ENCODE results near the gene ACTL10. TPM values are rescaled to one million over a fixed set of nuclear protein-coding genes. Genes with fewer than 3 reads are reported as not detected.

ACTL10 gene
- total and polyA plus RNA-seq, 2 donors from 2014 or later = 1.7 to 3.0 TPM

DNA sequence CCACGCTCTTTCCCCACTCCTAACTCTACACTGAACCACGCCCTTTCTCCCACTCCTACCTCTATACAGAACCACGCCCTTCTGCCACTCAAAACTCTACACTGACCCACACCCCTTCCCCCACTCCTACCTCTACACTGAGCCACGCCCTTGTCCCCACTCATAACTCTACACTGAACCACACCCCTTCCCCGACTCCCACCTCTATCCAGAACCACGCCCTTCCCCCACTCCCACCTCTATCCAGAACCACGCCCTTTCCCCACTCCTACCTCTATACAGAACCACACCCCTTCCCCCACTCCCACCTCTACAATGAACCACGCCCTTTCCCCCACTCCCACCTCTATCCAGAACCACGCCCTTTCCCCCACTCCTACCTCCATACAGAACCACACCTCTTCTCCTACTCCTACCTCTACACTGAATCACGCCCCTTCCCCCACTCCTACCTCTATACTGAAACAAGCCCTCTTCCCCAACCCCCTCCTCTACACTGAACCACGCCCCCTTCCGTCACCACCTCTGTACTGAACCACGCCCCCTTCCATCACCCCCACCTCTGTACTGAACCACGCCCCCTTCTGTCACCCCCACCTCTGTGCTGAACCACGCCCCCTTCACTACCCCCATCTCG, 43.3 kb downstream of the ACTL10 start:
- TF ChIP-seq, protein P1, sequence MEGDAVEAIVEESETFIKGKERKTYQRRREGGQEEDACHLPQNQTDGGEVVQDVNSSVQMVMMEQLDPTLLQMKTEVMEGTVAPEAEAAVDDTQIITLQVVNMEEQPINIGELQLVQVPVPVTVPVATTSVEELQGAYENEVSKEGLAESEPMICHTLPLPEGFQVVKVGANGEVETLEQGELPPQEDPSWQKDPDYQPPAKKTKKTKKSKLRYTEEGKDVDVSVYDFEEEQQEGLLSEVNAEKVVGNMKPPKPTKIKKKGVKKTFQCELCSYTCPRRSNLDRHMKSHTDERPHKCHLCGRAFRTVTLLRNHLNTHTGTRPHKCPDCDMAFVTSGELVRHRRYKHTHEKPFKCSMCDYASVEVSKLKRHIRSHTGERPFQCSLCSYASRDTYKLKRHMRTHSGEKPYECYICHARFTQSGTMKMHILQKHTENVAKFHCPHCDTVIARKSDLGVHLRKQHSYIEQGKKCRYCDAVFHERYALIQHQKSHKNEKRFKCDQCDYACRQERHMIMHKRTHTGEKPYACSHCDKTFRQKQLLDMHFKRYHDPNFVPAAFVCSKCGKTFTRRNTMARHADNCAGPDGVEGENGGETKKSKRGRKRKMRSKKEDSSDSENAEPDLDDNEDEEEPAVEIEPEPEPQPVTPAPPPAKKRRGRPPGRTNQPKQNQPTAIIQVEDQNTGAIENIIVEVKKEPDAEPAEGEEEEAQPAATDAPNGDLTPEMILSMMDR (IDR thresholded peaks at IDR 0.05; ENCODE audit: borderline replicate concordance, extremely low read depth, insufficient read depth) = no peak
- no peaks in the 10 kb centered on the region for H3K4me1 ChIP-seq (ENCODE audit: control insufficient read depth in 2 of 3, insufficient read depth in 2 of 3, low read depth in 1 of 3, low read length in 3 of 3)
- no peak for FAIRE-seq
- H3K9me3 ChIP-seq (ENCODE audit: control insufficient read depth in 2 of 3, insufficient read depth in 1 of 3, low read length in 3 of 3) = no peaks in the 10 kb centered on the region
- no peaks in the 10 kb centered on the region for H3K27me3 ChIP-seq (ENCODE audit: control insufficient read depth, insufficient read depth, low read length)
- intact Hi-C loops (cut with DNase I) = no loop called here
- no peak overlapping the region for H3K27ac ChIP-seq (ENCODE audit: low read depth in 2 of 2, low read length in 2 of 2)
- no peak for DNase-seq
- no peak overlapping the region for H3K4me3 ChIP-seq (ENCODE audit: low read length in 3 of 3)
- H3K9ac ChIP-seq (ENCODE audit: low read length in 3 of 3) = no peak overlapping the region
- H3K36me3 ChIP-seq (ENCODE audit: control insufficient read depth in 2 of 3, insufficient read depth in 3 of 3, low read length in 3 of 3) = peaks cover 0 to 22% (median 15%) of the 10 kb centered on the region in 3 donors

DNA sequence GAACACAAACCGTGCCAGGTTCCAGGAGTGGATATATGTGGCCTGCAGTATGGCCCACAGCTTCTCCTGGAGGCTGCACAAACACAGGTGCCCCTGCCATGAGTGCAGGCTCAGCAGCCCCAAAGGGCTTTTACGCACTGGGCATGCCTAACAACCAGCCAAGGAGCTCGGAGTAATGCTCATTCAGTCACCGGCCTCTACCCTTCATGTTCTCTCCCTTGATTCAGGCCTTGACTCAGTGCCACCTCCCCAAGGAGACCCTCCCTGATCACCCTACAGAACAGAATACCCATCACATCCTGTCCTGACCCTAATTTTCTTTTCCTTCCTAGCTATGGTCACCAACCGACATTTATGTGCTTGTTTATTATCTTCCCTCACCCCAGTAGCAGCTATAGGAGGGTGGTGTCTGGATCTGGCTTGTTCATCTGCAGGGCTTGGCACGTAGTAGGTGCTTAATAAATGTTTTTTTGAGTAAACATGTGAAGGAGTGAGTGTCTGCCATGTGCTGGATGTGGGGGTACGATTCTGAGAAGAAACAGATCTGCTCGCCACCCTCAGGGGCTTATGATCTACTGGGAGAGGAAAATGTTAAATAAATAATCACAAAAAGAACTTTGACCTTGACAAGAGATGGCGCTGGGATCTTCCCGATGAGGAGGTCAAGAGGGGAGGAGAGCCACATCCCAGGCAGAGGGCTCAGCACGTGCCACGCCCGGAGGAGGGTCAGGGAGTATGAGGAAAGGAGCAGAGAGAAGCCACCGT, 44.1 kb downstream of the ACTL10 start:
- H3K36me3 ChIP-seq (ENCODE audit: control insufficient read depth in 2 of 3, insufficient read depth in 3 of 3, low read length in 3 of 3) = peaks cover 0 to 22% (median 15%) of the 10 kb centered on the region in 3 donors
- FAIRE-seq (no peak), DNase-seq (no peak)
- no peaks in the 10 kb centered on the region for H3K4me1 ChIP-seq (ENCODE audit: control insufficient read depth in 2 of 3, insufficient read depth in 2 of 3, low read depth in 1 of 3, low read length in 3 of 3)
- H3K27me3 ChIP-seq (ENCODE audit: control insufficient read depth, insufficient read depth, low read length) = no peaks in the 10 kb centered on the region
- no peak overlapping the region for H3K9ac ChIP-seq (ENCODE audit: low read length in 3 of 3)
- intact Hi-C loops (cut with DNase I) = no loop called here
- no peaks in the 10 kb centered on the region for H3K9me3 ChIP-seq (ENCODE audit: control insufficient read depth in 2 of 3, insufficient read depth in 1 of 3, low read length in 3 of 3)
- no peak overlapping the region for H3K27ac ChIP-seq (ENCODE audit: low read depth in 2 of 2, low read length in 2 of 2)
- no peak overlapping the region for H3K4me3 ChIP-seq (ENCODE audit: low read length in 3 of 3)
- TF ChIP-seq, protein P1 (IDR thresholded peaks at IDR 0.05; ENCODE audit: borderline replicate concordance, extremely low read depth, insufficient read depth) = no peak

DNA sequence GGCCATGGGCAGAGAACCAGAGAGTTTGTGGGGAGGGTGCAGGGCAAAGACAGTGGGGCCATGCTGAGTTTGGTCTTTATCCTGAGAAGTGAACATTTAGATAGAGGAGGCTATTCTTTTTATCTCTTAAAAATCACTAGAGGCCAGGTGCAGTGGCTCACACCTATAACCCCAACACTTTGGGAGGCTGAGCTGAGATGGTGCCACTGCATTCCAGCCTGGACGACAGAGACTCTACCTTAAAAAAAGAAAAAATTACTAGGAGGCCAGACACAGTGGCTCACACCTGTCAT, 44.6 kb downstream of the ACTL10 start:
- H3K4me3 ChIP-seq (ENCODE audit: low read length in 3 of 3) = no peak overlapping the region
- TF ChIP-seq, protein P1 (IDR thresholded peaks at IDR 0.05; ENCODE audit: borderline replicate concordance, extremely low read depth, insufficient read depth) = no peak
- FAIRE-seq (no peak), DNase-seq (no peak)
- H3K9me3 ChIP-seq (ENCODE audit: control insufficient read depth in 2 of 3, insufficient read depth in 1 of 3, low read length in 3 of 3) = no peaks in the 10 kb centered on the region
- H3K27ac ChIP-seq (ENCODE audit: low read depth in 2 of 2, low read length in 2 of 2) = no peak overlapping the region
- H3K4me1 ChIP-seq (ENCODE audit: control insufficient read depth in 2 of 3, insufficient read depth in 2 of 3, low read depth in 1 of 3, low read length in 3 of 3) = no peaks in the 10 kb centered on the region
- intact Hi-C loops (cut with DNase I) = no loop called here
- H3K36me3 ChIP-seq (ENCODE audit: control insufficient read depth in 2 of 3, insufficient read depth in 3 of 3, low read length in 3 of 3) = peaks cover 0 to 21% (median 15%) of the 10 kb centered on the region in 3 donors
- no peak overlapping the region for H3K9ac ChIP-seq (ENCODE audit: low read length in 3 of 3)
- no peaks in the 10 kb centered on the region for H3K27me3 ChIP-seq (ENCODE audit: control insufficient read depth, insufficient read depth, low read length)

All from kidney (tissue), 14 donors.